Colonic mucosa (tissue), 4 donors: Measurements from ENCODE around the gene DYNLL1. TPM values are rescaled to one million over a fixed set of nuclear protein-coding genes. Genes with fewer than 3 reads are reported as not detected.

Source experiments
- DNase-seq: peaks from one replicate; pipeline ENCODE4 v3.0.0-alpha.2; 2020
- H3K27ac ChIP-seq: fragments of 200-600 bp; one replicate; pipeline ENCODE4 v1.8.0; 2021
- H3K27me3 ChIP-seq: fragments of 200-600 bp; one replicate; pipeline ENCODE4 v1.8.0; 2021
- H3K36me3 ChIP-seq: fragments of 200-600 bp; one replicate; pipeline ENCODE4 v1.8.0; 2021
- H3K4me1 ChIP-seq: fragments of 200-600 bp; one replicate; pipeline ENCODE4 v1.8.0; 2021; ENCODE audit warnings: mild to moderate bottlenecking
- H3K4me3 ChIP-seq: fragments of 200-600 bp; one replicate; pipeline ENCODE4 v1.8.0; 2021
- H3K9ac ChIP-seq, 2 donors: one replicate each; pipeline ENCODE4 v1.7.0; 2013; ENCODE audit warnings: control low read depth in 2 of 2, low read depth in 2 of 2, low read length in 2 of 2
- H3K9me3 ChIP-seq: fragments of 200-600 bp; one replicate; pipeline ENCODE4 v1.8.0; 2021
- intact Hi-C: fragments of 100-400 bp; cut with DNase I; formaldehyde crosslinking; loops from one replicate; pipeline ENCODE4 v1.14.1; 2022
- total RNA-seq, 2 donors: library from RNA; stranded (reverse); fragmentation: NEBNext Ultra II Directional in 1 of 2; extraction: Animal tissue kit (Norgen Biotek cat#: 25700) in 1 of 2; gene quantifications; one replicate each; pipeline ENCODE4 v1.2.1, GENCODE V29; 2021
- TF ChIP-seq, protein P1 (sequence below): fragments of 200-600 bp; IDR thresholded peaks from one replicate; pipeline ENCODE4 v1.8.0; 2022; ENCODE audit warnings: antibody characterized with exemption, mild to moderate bottlenecking
- donor health status: healthy.
- donor health status: DM: no; HTN: no; CAD: no.
- donor health status: DM: no; HTN: no; CAD: no.

The DYNLL1 gene
- total RNA-seq, 2 donors from 2014 or later = 359 to 463 TPM

DNA sequence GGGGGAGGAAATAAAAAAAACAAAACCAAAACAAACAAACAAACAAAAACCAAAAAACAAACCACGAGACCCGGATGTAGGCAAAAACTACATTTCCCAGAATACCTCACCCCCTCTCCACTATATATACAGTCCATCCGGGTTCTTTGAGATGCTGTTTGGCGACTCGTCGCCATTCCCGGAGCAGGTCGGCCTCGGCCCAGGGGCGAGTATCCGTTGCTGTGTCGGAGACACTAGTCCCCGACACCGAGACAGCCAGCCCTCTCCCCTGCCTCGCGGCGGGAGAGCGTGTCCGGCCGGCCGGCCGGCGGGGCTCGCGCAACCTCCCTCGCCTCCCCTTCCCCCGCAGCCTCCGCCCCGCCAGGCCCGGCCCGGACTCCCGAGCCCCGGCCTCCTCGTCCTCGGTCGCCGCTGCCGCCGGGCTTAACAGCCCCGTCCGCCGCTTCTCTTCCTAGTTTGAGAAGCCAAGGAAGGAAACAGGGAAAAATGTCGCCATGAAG, 38.3 kb downstream of the DYNLL1 start, which contains the start of gene RNF10:
Gene RNF10, plus strand, starts transcription at position 154 of the 500 bp plus-strand sequence. CDS start 456 bp downstream, outside the sequence.
- H3K36me3 ChIP-seq = no peaks in the 10 kb centered on the region
- peak within 1 kb of the TSS; percentile 92 for H3K27ac ChIP-seq
- no peaks in the 10 kb centered on the region for H3K27me3 ChIP-seq
- H3K4me3 ChIP-seq = peak within 1 kb of the TSS; percentile 77
- intact Hi-C loops = no loop called here
- DNase-seq = peak; percentile 88
- TF ChIP-seq, protein P1, sequence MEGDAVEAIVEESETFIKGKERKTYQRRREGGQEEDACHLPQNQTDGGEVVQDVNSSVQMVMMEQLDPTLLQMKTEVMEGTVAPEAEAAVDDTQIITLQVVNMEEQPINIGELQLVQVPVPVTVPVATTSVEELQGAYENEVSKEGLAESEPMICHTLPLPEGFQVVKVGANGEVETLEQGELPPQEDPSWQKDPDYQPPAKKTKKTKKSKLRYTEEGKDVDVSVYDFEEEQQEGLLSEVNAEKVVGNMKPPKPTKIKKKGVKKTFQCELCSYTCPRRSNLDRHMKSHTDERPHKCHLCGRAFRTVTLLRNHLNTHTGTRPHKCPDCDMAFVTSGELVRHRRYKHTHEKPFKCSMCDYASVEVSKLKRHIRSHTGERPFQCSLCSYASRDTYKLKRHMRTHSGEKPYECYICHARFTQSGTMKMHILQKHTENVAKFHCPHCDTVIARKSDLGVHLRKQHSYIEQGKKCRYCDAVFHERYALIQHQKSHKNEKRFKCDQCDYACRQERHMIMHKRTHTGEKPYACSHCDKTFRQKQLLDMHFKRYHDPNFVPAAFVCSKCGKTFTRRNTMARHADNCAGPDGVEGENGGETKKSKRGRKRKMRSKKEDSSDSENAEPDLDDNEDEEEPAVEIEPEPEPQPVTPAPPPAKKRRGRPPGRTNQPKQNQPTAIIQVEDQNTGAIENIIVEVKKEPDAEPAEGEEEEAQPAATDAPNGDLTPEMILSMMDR = no peak
- H3K4me1 ChIP-seq = peaks cover 24% of the 10 kb centered on the region
- no peaks in the 10 kb centered on the region for H3K9me3 ChIP-seq
- peak within 1 kb of the TSS; percentile 98 to 99 for H3K9ac ChIP-seq

DNA sequence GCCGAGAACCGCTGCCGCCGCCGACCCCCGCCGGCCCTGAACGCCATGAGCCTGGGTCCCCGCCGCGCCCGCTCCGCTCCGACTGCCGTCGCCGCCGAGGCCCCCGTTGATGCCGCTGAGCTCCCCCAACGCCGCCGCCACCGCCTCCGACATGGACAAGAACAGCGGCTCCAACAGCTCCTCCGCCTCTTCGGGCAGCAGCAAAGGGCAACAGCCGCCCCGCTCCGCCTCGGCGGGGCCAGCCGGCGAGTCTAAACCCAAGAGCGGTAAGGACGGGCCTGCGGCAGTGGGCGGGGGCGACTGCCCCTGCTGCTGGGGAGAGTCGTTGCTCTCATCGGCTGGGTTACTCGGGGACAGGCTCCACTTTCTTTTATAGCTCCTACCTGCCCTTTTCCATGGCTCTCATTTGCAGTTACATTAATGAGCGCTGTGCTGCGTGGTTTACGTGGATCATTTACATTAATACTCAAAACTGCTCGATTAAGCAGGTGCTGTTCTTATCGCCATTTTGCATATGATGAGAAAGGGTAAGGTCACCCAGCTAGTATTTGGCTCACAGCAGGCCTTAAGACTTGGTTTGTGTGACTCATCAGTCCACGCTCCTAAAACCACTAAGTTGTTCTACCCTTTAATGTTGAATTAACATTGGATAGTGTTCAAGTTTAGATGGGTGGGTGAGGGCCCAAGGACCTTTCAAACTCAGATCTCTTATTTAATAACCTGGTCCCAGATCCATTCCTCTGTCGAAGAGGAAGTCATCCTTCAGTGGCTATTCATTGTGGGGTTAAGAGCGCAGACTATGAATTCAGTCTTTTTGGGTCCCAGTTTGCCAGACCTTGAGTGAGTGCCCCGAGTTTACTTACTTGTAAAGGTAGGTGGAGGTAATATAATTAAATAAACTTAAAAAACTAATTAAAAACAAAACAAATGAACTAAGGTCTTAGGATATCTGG, 39.1 kb downstream of the DYNLL1 start:
- Histone ChIP-seq H3K36me3 (no peaks in the 10 kb centered on the region), H3K27me3 (no peaks in the 10 kb centered on the region), H3K4me1 (peaks cover 31% of the 10 kb centered on the region), H3K9me3 (no peaks in the 10 kb centered on the region), H3K9ac (peak overlapping the region; percentile 98 to 99), H3K4me3 (peak overlapping the region; percentile 77), H3K27ac (peak overlapping the region; percentile 92)
- intact Hi-C loops = no loop called here
- TF ChIP-seq, protein P1 = no peak
- DNase-seq = peak; percentile 46

DNA sequence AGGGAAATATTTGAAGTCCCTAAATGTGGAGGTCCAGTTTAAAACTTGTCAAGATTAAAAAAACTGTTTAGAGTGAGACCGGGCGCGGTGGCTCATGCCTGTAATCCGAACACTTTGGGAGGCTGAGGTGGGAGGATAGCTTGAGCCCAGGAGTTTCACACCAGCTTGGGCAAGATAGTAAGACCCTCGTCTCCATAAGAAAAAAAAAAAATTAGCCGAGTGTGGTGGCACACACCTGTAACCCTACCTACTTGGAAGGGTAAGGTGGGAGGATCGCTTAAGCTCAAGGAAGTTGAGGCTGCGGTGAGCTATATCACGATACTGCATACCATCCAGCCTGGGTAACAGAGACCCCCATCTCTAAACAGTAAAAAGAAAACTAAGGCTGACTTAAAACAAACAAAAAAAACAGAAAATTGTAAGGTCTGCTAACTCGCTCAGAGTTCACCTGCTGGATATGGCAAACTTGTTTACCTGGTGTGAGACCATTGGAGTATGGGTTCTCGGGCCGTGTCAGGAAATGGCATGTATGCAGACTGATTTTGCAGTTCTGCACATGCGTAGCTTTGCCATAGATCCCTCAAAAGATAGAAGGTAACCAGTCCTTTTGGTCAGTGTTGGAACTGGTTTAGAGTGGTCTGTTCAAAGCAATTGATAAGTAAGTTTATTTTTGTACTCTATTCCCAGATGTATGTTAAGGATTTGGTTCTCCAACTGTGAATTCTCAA, 40.3 kb downstream of the DYNLL1 start:
- Histone ChIP-seq H3K27ac (peak overlapping the region; percentile 92), H3K27me3 (no peaks in the 10 kb centered on the region), H3K4me1 (peaks cover 35% of the 10 kb centered on the region), H3K9me3 (no peaks in the 10 kb centered on the region), H3K36me3 (no peaks in the 10 kb centered on the region), H3K9ac (peak overlapping the region in 1 of 2 donors; percentile 98), H3K4me3 (peak overlapping the region; percentile 77)
- TF ChIP-seq, protein P1 = no peak
- DNase-seq = peak; percentile 61
- intact Hi-C loops = no loop called here

DNA sequence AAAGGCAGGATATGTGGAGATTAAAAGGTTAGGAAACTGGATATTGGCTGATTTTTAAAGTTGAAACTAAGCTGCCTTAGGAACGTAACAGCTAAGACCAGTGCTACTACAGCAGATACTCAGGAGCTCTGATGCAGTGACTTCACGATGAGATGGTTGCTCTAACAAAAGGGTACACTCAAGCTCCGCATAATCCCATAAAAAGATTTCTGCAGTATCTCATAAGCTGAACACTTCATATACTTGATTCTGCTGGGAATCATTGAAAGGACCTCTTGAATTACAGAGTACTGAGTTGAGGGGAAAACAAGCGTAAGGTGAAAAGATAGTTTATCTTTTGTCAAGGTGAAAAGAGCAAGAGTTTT, 41.9 kb downstream of the DYNLL1 start:
- DNase-seq = no peak
- TF ChIP-seq, protein P1 = no peak
- no peaks in the 10 kb centered on the region for H3K27me3 ChIP-seq
- H3K9ac ChIP-seq = peak overlapping the region in 1 of 2 donors; percentile 98
- H3K4me1 ChIP-seq = peaks cover 35% of the 10 kb centered on the region
- no peaks in the 10 kb centered on the region for H3K36me3 ChIP-seq
- H3K9me3 ChIP-seq = no peaks in the 10 kb centered on the region
- intact Hi-C loops = no loop called here
- H3K27ac ChIP-seq = peak overlapping the region; percentile 63
- peak overlapping the region; percentile 77 for H3K4me3 ChIP-seq
